ENCODE results near the gene ANKRD40CL.

ANKRD40CL gene

GRCh38 chr17:50799582-50799981, 32.3 kb upstream of the ANKRD40CL start:
- ATAC-seq (ENCODE audit: low read depth) = no peak
- no peaks in the 10 kb centered on the region for H3K4me1 Mint-ChIP-seq
- no peak overlapping the region for H3K27ac Mint-ChIP-seq
- no peaks in the 10 kb centered on the region for H3K9me3 Mint-ChIP-seq
- no peaks in the 10 kb centered on the region for H3K27me3 Mint-ChIP-seq
- DNase-seq (ENCODE audit: low spot score in 2 of 2) = no peak
- no peaks in the 10 kb centered on the region for H3K36me3 Mint-ChIP-seq
- H3K4me3 Mint-ChIP-seq = no peak overlapping the region

GRCh38 chr17:50798424-50799288, 31.3 kb upstream of the ANKRD40CL start:
- Mint-ChIP-seq H3K9me3 (no peaks in the 10 kb centered on the region), H3K27ac (no peak overlapping the region), H3K4me1 (no peaks in the 10 kb centered on the region), H3K27me3 (no peaks in the 10 kb centered on the region), H3K36me3 (no peaks in the 10 kb centered on the region), H3K4me3 (no peak overlapping the region)
- ATAC-seq (ENCODE audit: low read depth) (no peak), DNase-seq (ENCODE audit: low spot score in 2 of 2) (no peak)

DNA sequence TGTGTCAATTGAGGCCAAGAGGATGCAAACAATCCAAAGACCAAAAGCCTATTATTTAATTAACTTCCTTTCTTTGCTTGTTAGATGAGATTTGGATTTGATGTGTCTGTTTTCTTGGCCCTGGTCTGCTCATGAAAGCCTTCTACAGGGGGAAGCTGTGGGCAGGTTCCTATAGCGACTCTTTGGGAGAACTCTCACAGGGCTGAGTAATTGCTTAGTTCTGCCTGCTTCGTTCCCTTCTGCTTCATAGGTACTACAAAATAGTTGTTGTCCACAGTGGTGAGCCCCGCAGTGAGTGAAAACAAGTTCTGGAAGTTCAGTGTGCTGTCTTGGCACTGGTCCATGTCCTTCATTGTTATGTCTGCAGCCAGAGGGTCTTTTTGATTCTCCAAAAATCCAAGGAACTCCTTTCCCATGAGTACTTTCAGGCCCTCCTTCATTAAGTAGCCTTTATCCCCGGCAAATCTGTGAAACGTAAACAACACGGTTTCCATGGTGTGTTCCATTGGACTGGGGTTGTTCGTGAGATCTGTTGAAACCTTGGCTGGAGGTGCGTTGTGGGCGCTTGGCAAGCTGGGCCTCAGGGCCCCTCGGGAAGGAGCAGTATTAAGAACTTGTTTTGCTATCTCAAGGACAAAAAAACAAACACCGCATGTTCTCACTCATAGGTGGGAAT, 30.0 kb upstream of the ANKRD40CL start:
- H3K4me3 Mint-ChIP-seq = no peak overlapping the region
- H3K27me3 Mint-ChIP-seq = no peaks in the 10 kb centered on the region
- no peaks in the 10 kb centered on the region for H3K9me3 Mint-ChIP-seq
- no peaks in the 10 kb centered on the region for H3K36me3 Mint-ChIP-seq
- no peaks in the 10 kb centered on the region for H3K4me1 Mint-ChIP-seq
- DNase-seq (ENCODE audit: low spot score in 2 of 2) = no peak
- H3K27ac Mint-ChIP-seq = no peak overlapping the region
- ATAC-seq (ENCODE audit: low read depth) = no peak

DNA sequence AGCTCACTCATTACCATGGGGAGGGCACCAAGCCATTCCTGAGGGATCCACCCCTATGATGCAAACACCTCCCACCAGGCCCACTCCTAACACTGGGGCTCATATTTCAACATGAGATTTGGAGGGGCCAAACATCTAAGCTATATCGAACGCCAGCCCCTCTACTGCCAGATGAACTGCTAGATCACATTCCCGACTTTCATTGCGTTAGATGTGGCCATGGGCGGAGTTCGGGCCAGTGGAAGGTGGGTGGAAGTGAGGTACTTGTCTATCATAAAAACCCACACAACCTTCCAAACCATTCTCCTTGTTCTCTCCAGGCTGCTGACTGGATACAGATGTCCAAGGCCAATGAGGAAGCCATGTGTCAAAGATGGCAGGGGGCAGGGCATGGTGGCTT, 27.0 kb upstream of the ANKRD40CL start:
- ATAC-seq (ENCODE audit: low read depth) (no peak), DNase-seq (ENCODE audit: low spot score in 2 of 2) (no peak)
- Mint-ChIP-seq H3K9me3 (no peaks in the 10 kb centered on the region), H3K27me3 (peaks cover 2% of the 10 kb centered on the region), H3K4me3 (no peak overlapping the region), H3K36me3 (no peaks in the 10 kb centered on the region), H3K4me1 (no peaks in the 10 kb centered on the region), H3K27ac (no peak overlapping the region)

- H3K27me3 Mint-ChIP-seq = peaks cover 3% of the 10 kb centered on the region
- no peaks in the 10 kb centered on the region for H3K4me1 Mint-ChIP-seq
- DNase-seq (ENCODE audit: low spot score in 2 of 2) = no peak
- H3K36me3 Mint-ChIP-seq = no peaks in the 10 kb centered on the region
- H3K9me3 Mint-ChIP-seq = no peaks in the 10 kb centered on the region
- no peak for ATAC-seq (ENCODE audit: low read depth)
- H3K27ac Mint-ChIP-seq = no peak overlapping the region
- no peak overlapping the region for H3K4me3 Mint-ChIP-seq
Observed at GRCh38 chr17:50793007-50793406, 25.7 kb upstream of the ANKRD40CL start.

DNA sequence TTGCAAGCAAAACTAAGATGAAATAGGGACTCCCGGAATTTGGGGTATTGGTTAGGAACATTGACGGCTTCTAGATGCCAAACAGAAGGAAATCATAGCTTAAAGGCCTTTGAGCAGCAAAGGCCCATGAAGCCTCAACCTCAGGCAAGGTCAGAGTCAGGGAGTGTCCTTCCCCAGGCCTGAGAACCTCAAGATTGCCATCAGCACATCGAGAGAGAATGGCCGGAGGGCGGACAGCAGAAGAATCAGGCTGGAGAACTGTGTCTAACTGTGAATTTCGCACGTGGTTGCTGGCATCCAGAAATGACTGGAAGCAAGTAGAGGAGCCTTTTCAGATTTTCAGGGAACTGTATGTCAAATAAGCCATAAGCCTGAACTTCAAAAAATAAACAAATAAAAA, 24.8 kb upstream of the ANKRD40CL start:
- no peak for DNase-seq (ENCODE audit: low spot score in 2 of 2)
- Mint-ChIP-seq H3K27ac (no peak overlapping the region), H3K9me3 (no peaks in the 10 kb centered on the region), H3K4me3 (no peak overlapping the region), H3K27me3 (peaks cover 5% of the 10 kb centered on the region), H3K4me1 (no peaks in the 10 kb centered on the region), H3K36me3 (no peaks in the 10 kb centered on the region)
- no peak for ATAC-seq (ENCODE audit: low read depth)

DNA sequence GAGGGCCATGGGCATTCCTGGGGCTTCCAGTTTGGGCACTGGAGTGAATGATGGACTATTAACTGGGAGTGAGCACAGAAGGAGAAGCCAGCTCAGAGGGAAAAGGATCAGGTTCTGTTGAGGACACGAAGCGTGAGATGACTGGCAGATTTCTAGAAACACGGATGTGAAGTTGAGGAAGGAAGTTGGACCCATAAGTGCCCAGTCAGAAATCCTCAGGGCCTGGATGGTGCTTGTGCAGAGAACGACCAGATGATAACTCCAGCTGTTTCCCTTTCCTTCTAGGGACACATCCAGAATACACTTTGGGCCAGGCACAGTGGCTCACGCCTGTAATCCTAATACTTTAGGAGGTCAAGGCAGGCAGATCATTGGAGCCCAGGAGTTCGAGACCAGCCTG, 23.3 kb upstream of the ANKRD40CL start:
- DNase-seq (ENCODE audit: low spot score in 2 of 2) (no peak), ATAC-seq (ENCODE audit: low read depth) (no peak)
- Mint-ChIP-seq H3K9me3 (no peaks in the 10 kb centered on the region), H3K4me1 (no peaks in the 10 kb centered on the region), H3K36me3 (no peaks in the 10 kb centered on the region), H3K4me3 (no peak overlapping the region), H3K27me3 (peaks cover 7% of the 10 kb centered on the region), H3K27ac (no peak overlapping the region)

DNA sequence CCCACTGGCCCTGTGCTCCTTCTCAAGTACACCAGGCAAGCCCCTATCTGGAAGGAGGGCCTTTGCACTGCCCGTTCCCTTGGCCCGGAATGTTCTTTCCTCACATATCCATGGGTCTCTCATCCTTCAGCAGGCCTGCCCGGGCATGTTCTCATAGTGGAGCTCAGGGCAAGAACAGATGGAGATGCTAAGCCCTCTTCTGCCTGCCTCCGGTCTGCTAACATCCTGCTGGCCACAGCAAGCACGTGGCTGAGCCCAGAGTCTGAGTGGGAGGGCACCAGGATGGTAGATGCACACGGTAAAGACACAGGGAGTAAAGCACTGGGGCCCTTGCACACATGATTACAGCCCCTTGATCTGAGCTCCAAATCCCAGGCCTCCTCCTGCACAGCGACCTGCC, 19.8 kb upstream of the ANKRD40CL start:
- Mint-ChIP-seq H3K4me3 (no peak overlapping the region), H3K27me3 (peaks cover 15% of the 10 kb centered on the region), H3K9me3 (no peaks in the 10 kb centered on the region), H3K27ac (no peak overlapping the region), H3K36me3 (no peaks in the 10 kb centered on the region), H3K4me1 (peaks cover 3% of the 10 kb centered on the region)
- ATAC-seq (ENCODE audit: low read depth) (no peak), DNase-seq (ENCODE audit: low spot score in 2 of 2) (no peak)

- H3K4me1 Mint-ChIP-seq = peaks cover 3% of the 10 kb centered on the region
- ATAC-seq (ENCODE audit: low read depth) = no peak
- DNase-seq (ENCODE audit: low spot score in 2 of 2) = no peak
- H3K27me3 Mint-ChIP-seq = peaks cover 16% of the 10 kb centered on the region
- no peaks in the 10 kb centered on the region for H3K36me3 Mint-ChIP-seq
- H3K27ac Mint-ChIP-seq = no peak overlapping the region
- H3K4me3 Mint-ChIP-seq = no peak overlapping the region
- H3K9me3 Mint-ChIP-seq = no peaks in the 10 kb centered on the region
Observed at GRCh38 chr17:50785946-50786570, 18.7 kb upstream of the ANKRD40CL start.

DNA sequence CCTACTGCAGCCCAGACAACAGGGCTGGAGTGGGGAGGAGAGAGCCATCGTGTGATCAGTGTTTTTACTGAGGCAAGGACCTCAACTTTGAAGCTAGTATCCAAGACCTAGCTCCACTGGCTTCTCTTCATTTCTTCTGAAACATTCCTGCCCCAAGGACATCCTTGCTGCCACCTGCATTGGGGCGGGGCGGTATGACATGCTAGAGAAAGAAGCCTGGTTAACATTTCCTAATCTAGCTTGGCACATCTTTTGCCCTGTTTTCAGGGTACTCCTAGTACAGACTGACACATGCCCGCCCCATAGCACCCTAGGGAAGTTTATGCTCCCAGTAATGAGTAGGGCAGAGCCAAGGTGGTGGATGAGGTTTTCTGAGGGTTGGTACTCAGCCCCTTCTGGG, 17.8 kb upstream of the ANKRD40CL start:
- DNase-seq (ENCODE audit: low spot score in 2 of 2) = no peak
- H3K4me1 Mint-ChIP-seq = peaks cover 3% of the 10 kb centered on the region

GRCh38 chr17:50783905-50784304, 16.6 kb upstream of the ANKRD40CL start:
- peaks cover 3% of the 10 kb centered on the region for H3K4me1 Mint-ChIP-seq
- H3K9me3 Mint-ChIP-seq = no peaks in the 10 kb centered on the region
- H3K4me3 Mint-ChIP-seq = no peak overlapping the region
- no peak overlapping the region for H3K27ac Mint-ChIP-seq
- no peak for DNase-seq (ENCODE audit: low spot score in 2 of 2)
- H3K36me3 Mint-ChIP-seq = no peaks in the 10 kb centered on the region
- no peak for ATAC-seq (ENCODE audit: low read depth)
- H3K27me3 Mint-ChIP-seq = peaks cover 15% of the 10 kb centered on the region

More for the DNA sequence above, 17.8 kb upstream of the ANKRD40CL start:
- no peaks in the 10 kb centered on the region for H3K36me3 Mint-ChIP-seq
- no peaks in the 10 kb centered on the region for H3K9me3 Mint-ChIP-seq
- peaks cover 15% of the 10 kb centered on the region for H3K27me3 Mint-ChIP-seq
- no peak overlapping the region for H3K4me3 Mint-ChIP-seq
- no peak overlapping the region for H3K27ac Mint-ChIP-seq
- ATAC-seq (ENCODE audit: low read depth) = no peak

- no peaks in the 10 kb centered on the region for H3K36me3 Mint-ChIP-seq
- H3K27me3 Mint-ChIP-seq = peaks cover 15% of the 10 kb centered on the region
- DNase-seq (ENCODE audit: low spot score in 2 of 2) (peak; percentile 76 to 87), ATAC-seq (ENCODE audit: low read depth) (peak; percentile 93)
- H3K27ac Mint-ChIP-seq = no peak overlapping the region
- no peak overlapping the region for H3K4me3 Mint-ChIP-seq
- H3K4me1 Mint-ChIP-seq = peaks cover 3% of the 10 kb centered on the region
- no peaks in the 10 kb centered on the region for H3K9me3 Mint-ChIP-seq
Observed at GRCh38 chr17:50783193-50783660, 15.9 kb upstream of the ANKRD40CL start.

GRCh38 chr17:50781167-50781566, 13.8 kb upstream of the ANKRD40CL start:
- H3K27ac Mint-ChIP-seq = no peak overlapping the region
- no peaks in the 10 kb centered on the region for H3K9me3 Mint-ChIP-seq
- H3K4me1 Mint-ChIP-seq = peaks cover 3% of the 10 kb centered on the region
- peak overlapping the region; percentile 34 for H3K4me3 Mint-ChIP-seq
- ATAC-seq (ENCODE audit: low read depth) = no peak
- DNase-seq (ENCODE audit: low spot score in 2 of 2) = no peak
- H3K36me3 Mint-ChIP-seq = no peaks in the 10 kb centered on the region
- H3K27me3 Mint-ChIP-seq = peaks cover 10% of the 10 kb centered on the region

- Mint-ChIP-seq H3K27ac (no peak overlapping the region), H3K4me3 (no peak overlapping the region), H3K9me3 (no peaks in the 10 kb centered on the region), H3K27me3 (peaks cover 9% of the 10 kb centered on the region), H3K36me3 (no peaks in the 10 kb centered on the region), H3K4me1 (peaks cover 3% of the 10 kb centered on the region)
- ATAC-seq (ENCODE audit: low read depth) = no peak
- no peak for DNase-seq (ENCODE audit: low spot score in 2 of 2)
Observed at GRCh38 chr17:50779747-50780353, 12.5 kb upstream of the ANKRD40CL start.
